ENCODE measurements around the gene SPINK14. TPM values are rescaled to one million over a fixed set of nuclear protein-coding genes. Genes with fewer than 3 reads are reported as not detected.

The SPINK14 gene
- total RNA-seq, 1 experiment from 2014 or later: not detected

DNA sequence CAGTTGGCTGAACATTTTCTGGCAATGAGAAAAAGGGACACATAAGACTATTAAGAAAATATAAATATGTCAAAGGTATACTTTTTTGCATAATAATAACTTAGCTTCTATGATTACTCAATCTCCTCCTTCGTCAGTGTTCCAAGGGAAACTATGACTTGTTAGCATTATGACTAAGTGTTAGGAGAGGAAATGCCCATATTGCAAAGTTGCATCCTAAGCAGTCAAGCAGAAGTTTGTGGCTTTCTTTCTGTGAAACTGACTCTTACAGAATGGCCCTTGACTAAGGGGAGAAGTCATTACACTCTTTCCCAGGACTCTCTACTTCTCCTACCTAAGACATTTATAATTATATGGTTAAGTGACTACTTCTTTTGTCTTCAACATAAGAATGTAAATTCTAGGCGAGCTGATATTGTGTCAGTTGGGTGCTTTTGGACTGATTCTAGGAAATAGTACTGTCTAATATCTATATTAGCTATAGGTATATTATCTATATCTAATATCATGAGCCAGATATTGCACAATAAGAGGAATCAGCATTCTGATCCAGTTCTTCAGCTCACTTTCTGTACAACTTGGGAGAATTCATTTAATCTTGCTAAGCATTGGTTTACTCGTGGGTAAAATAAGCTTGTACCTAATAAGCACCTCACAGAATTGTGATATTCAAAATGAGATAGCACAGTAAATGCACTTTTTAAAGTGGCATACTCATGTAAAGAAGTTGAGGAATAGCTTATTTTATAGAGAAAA, 18.1 kb downstream of the SPINK14 start:
- H3K27me3 Mint-ChIP-seq (ENCODE audit: low read depth): no peaks in the 10 kb centered on the region
- no peak overlapping the region for H2BK20ac ChIP-seq (ENCODE audit: low read depth, low read length, poor library complexity, severe bottlenecking)
- no peak overlapping the region for H3K18ac ChIP-seq (ENCODE audit: insufficient read length, low read depth, low read length)
- H3K23ac ChIP-seq (ENCODE audit: insufficient read length, low read depth, low read length): no peak overlapping the region
- H3K4me3 Mint-ChIP-seq: no peak overlapping the region
- H3K36me3 Mint-ChIP-seq (ENCODE audit: insufficient read depth in 1 of 3, low read depth in 3 of 3): no peaks in the 10 kb centered on the region
- WGBS (ENCODE audit: extremely low coverage, insufficient read length, low lambda C conversion rate): no CpG with 5 or more reads among the region's 3 CpGs
- no peak overlapping the region for H3K4me2 ChIP-seq (ENCODE audit: insufficient read depth, insufficient read length, low read length)
- no peaks in the 10 kb centered on the region for H3K27me3 ChIP-seq (ENCODE audit: insufficient read depth, low read length)
- H3K56ac ChIP-seq (ENCODE audit: insufficient read length, low read depth, low read length): no peak overlapping the region
- H2AK5ac ChIP-seq (ENCODE audit: insufficient read length, low read length): no peak overlapping the region
- H2BK15ac ChIP-seq (ENCODE audit: low read depth, low read length): no peak overlapping the region
- H3K79me2 ChIP-seq (ENCODE audit: insufficient read depth, low read length): no peaks in the 10 kb centered on the region
- no peak overlapping the region for H2BK12ac ChIP-seq (ENCODE audit: insufficient read length, low read depth, low read length)
- H3K14ac ChIP-seq (ENCODE audit: insufficient read depth, low read length): no peak overlapping the region
- no peak overlapping the region for H3K27ac Mint-ChIP-seq
- no peak overlapping the region for H3K4ac ChIP-seq (ENCODE audit: low read depth, low read length)
- H3T11ph ChIP-seq (ENCODE audit: low read length): no peak overlapping the region
- H3K4me1 ChIP-seq (ENCODE audit: insufficient read depth, low read length): no peaks in the 10 kb centered on the region
- H4K8ac ChIP-seq (replicated peaks; ENCODE audit: insufficient read length, low read depth, low read length): no peak overlapping the region
- TF ChIP-seq, protein P1, sequence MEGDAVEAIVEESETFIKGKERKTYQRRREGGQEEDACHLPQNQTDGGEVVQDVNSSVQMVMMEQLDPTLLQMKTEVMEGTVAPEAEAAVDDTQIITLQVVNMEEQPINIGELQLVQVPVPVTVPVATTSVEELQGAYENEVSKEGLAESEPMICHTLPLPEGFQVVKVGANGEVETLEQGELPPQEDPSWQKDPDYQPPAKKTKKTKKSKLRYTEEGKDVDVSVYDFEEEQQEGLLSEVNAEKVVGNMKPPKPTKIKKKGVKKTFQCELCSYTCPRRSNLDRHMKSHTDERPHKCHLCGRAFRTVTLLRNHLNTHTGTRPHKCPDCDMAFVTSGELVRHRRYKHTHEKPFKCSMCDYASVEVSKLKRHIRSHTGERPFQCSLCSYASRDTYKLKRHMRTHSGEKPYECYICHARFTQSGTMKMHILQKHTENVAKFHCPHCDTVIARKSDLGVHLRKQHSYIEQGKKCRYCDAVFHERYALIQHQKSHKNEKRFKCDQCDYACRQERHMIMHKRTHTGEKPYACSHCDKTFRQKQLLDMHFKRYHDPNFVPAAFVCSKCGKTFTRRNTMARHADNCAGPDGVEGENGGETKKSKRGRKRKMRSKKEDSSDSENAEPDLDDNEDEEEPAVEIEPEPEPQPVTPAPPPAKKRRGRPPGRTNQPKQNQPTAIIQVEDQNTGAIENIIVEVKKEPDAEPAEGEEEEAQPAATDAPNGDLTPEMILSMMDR (conservative IDR thresholded peaks at IDR 0.05): no peak
- H3K4me1 Mint-ChIP-seq: no peaks in the 10 kb centered on the region
- no peak for DNase-seq
- no peaks in the 10 kb centered on the region for H3K9me3 ChIP-seq (ENCODE audit: control insufficient read depth, low read depth, low read length)
- H3K23me2 ChIP-seq (ENCODE audit: insufficient read length, low read depth, low read length, poor library complexity, severe bottlenecking): no peaks in the 10 kb centered on the region
- no peak overlapping the region for H2BK120ac ChIP-seq (ENCODE audit: low read depth, low read length, poor library complexity, severe bottlenecking)
- no peak overlapping the region for H2BK5ac ChIP-seq (ENCODE audit: insufficient read length, low read length)
- no peak overlapping the region for H2AFZ ChIP-seq (ENCODE audit: low read length)
- no peak overlapping the region for H3K27ac ChIP-seq (ENCODE audit: insufficient read length, low read depth, low read length)
- H3K9ac ChIP-seq (ENCODE audit: extremely low read depth, insufficient read length, low read length): no peak overlapping the region
- no peaks in the 10 kb centered on the region for H3K9me3 Mint-ChIP-seq
- no peaks in the 10 kb centered on the region for H4K20me1 ChIP-seq (ENCODE audit: control insufficient read depth, insufficient read depth, insufficient read length)
- H4K5ac ChIP-seq (ENCODE audit: insufficient read length, low read depth, low read length): no peak overlapping the region
- H4K91ac ChIP-seq (ENCODE audit: insufficient read length, low read depth, low read length): no peak overlapping the region
- no peaks in the 10 kb centered on the region for H3K79me1 ChIP-seq (ENCODE audit: insufficient read depth, low read depth, low read length, poor library complexity, severe bottlenecking)

Data from H9 (cell line).